DND-41 (cell line): ENCODE data around the gene SNX9.

ENCODE experiments used
- CTCF ChIP-seq: IDR thresholded peaks from 2 replicates; pipeline ENCODE4 v1.5.1; 2012; ENCODE audit warnings: borderline replicate concordance, low read length, moderate library complexity, mild to moderate bottlenecking; ENCODE audit not compliant: poor library complexity, severe bottlenecking; ENCODE audit errors: extremely low read depth
- EZH2 ChIP-seq: IDR thresholded peaks from 3 replicates; pipeline ENCODE4 v1.6.1; 2012; ENCODE audit warnings: borderline replicate concordance, low read depth, mild to moderate bottlenecking, moderate library complexity, low read length, inconsistent platforms; ENCODE audit not compliant: severe bottlenecking

GRCh38 chr6:157929076-157929475 lies 106.0 kb downstream of the SNX9 start:
- TF ChIP-seq CTCF (no peak), EZH2 (no peak)
